ENCODE results near the gene CIB2.

Gene CIB2

GRCh38 chr15:78149068-78149804 lies 18.0 kb upstream of the CIB2 start, which contains the start of gene IDH3A:
IDH3A (plus strand) TSS chr15:78149362; CDS start chr15:78149404, 42 bp downstream.
- peak; percentile 100 for DNase-seq

DNA sequence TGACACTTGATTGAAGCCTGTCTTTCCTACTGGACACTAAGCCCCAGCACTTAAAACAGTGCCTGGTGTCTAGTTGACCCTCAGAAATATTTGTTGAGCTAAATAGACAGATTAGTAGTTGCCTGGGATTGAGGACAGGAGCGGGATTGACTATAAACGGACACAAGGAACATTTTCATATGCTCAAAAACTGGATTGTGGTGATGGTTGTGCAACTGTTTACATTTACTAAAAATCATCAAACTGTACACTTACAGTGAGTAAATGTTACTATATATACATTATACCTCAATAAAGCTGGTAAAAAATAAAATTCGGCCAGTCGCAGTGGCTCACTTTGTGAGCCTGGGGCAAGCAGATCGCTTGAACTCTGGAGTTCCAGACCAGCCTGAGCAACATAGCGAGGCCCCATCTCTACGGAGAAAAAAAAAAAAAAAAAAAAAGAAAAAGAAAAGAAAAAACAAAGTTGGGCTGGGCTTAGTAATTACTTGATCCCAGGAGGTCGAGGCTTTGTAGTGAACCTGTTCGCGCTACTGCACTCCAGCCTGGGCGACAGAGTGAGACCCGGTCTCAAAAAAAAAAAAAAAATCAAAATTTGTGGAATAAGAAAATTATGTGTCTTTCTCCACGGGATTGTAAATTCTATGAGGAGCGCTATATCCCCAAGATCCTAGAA lies 17.3 kb upstream of the CIB2 start:
- DNase-seq = no peak

GRCh38 chr15:78147566-78147965 lies 16.3 kb upstream of the CIB2 start:
- DNase-seq = no peak

DNA sequence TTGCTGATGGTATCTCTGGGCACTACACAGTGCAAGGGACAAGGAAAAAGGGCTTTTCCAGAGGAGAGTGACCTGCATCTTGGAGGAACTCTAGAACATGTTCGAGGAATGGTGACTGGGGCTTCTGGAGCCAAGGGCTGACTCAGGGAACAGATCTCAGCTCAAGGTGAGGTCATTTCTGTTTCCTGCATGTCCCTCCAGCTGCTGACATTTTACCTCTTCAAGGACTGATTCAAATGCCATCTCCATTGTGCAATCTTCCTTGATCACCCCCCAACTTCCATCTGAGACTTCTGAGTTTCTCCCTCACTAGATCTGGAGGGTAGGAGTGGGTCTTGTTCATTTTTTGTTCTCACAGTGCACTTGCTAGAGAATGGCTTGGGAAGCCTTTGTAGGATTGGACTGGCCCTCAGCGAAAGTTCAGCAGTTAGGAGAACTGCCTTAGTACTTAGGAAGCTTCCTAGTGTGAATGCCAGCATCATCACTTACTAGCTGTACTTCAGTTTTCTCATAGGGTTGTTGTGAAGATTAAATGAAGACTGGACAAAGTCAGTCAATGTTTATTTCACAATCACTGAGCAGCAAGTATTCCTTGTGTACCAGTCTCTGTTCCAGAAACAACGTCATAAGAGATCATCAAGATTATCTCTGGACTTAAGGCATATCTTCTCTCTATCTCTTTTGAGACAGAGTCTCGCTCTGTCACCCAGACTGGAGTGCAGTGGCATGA lies 15.3 kb upstream of the CIB2 start:
- no peak for DNase-seq

GRCh38 chr15:78142332-78142731 lies 11.1 kb upstream of the CIB2 start:
- DNase-seq = no peak

- no peak for DNase-seq
Measured at GRCh38 chr15:78140292-78140691, 9.0 kb upstream of the CIB2 start.

GRCh38 chr15:78139578-78139977 lies 8.3 kb upstream of the CIB2 start:
- no peak for DNase-seq

GRCh38 chr15:78133801-78134200 lies 2.6 kb upstream of the CIB2 start:
- DNase-seq = peak; percentile 5

DNA sequence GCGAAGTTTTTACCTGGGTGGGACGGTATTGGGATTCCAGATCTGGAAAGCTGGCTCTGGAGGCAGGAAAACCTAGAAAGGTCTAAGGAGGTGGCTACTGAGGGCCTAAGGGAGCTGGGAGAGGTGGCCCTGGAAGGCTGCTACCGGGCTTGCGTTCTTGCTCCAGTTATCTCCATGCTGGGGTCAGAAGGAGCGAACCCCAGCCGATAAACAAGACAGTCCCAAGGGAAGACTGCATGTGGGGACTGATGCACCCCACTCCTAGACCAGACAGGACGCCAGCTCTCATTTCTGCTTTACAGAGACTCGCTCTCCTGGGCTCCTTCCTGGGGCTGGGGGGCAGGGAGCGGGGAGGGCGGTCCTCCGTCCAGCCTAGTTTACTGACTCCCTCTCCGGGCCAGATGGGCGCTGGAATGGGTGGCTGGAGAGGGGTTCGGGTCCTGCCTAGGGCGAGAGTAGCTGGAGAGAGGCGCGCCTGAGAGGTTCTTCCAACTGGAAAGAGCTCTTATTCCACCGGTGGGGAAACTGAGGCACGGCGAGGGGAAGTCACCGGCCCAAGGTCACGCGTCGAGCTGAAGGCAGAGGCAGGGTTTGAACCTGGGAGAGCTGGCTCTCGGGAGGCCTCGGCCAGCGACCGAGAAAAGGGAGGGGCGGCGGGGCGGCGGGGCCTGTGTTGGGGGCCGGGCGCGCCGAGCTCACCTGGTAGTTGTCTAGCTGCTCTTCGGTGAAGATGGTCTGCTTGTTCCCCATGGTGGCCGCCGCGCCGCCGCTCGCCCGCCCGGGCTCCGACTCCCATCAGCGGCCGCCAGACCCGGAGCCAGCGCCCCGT lies 565 bp downstream of the CIB2 start:
- DNase-seq = no peak

DNA sequence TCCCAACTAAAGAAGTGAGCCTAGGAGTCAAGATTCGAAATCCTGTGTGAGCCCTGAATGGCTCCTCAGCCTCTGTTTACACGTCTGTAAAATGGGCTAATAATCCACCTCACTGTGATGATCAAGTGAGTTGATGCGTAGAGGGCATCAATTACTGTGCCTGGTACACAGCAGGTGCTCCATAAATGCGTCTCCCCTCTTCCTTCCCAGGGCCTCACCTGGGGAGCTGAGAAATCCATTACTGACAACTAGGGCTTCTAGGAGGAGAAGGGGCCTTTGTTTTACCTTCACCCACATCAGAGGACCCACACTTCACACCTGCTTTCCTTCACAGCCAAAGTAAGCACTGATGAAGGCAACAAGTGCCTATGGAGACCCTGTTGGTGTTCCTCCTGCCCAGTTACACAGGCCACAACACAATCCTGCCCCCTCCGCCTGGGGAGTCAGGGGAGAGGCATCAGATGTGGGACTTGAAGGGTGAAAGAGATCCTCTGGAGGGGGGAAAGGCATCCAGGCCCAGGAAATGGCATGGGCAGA lies 1.4 kb downstream of the CIB2 start:
- peak; percentile 62 for DNase-seq

GRCh38 chr15:78129077-78129750 lies 2.0 kb downstream of the CIB2 start:
- no peak for DNase-seq

- DNase-seq = no peak
Measured at GRCh38 chr15:78127882-78128281, 3.4 kb downstream of the CIB2 start.

GRCh38 chr15:78125267-78125666 lies 6.0 kb downstream of the CIB2 start:
- no peak for DNase-seq

DNA sequence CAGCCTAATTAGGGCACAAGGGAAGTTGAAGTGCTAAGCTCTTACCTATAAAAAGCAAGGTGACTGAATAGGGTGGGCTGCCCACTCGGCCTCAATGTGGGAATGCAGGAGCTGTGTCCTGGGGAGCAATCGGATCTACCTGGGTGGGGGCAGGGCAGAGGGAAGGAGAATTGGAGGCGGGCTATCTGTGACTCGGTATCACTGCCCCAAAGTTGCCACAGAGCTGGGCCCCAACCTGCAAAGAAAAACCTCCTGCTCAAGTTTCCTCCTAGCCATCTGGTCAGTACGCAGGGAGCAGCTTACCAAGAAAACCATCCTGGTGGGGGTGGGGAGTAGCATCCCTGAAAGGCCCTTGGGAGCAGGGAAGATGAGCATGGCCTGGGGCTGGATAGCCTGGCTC lies 10.7 kb downstream of the CIB2 start:
- DNase-seq = no peak

GRCh38 chr15:78112551-78112950 lies 18.7 kb downstream of the CIB2 start:
- no peak for DNase-seq

GRCh38 chr15:78111788-78112187 lies 19.5 kb downstream of the CIB2 start:
- DNase-seq = no peak

- no peak for DNase-seq
Measured at GRCh38 chr15:78110916-78111475, 20.2 kb downstream of the CIB2 start.

- DNase-seq = no peak
Measured at GRCh38 chr15:78110096-78110495, 21.1 kb downstream of the CIB2 start.

DNA sequence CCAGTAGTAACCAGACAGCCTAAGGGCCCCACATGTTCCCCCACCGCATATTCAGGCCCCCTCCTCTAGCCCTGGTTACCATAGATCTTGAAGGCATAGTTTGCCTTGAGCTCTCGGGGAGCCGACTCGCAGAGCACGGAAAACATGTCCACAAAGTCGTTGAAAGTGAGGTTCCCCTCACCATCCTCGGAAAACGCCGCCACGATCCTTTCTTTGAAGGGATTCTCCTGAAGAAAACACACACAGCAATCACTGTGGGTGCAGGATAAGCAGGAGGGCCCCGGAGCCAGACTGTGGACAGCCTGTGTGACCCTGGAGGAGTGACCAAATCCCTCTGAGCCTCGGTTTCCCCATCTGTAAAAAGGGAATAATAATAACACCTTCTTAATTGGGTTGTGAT lies 22.1 kb downstream of the CIB2 start:
- DNase-seq = no peak

- DNase-seq = peak; percentile 93
Measured at GRCh38 chr15:78108300-78109084, 22.8 kb downstream of the CIB2 start.

DNA sequence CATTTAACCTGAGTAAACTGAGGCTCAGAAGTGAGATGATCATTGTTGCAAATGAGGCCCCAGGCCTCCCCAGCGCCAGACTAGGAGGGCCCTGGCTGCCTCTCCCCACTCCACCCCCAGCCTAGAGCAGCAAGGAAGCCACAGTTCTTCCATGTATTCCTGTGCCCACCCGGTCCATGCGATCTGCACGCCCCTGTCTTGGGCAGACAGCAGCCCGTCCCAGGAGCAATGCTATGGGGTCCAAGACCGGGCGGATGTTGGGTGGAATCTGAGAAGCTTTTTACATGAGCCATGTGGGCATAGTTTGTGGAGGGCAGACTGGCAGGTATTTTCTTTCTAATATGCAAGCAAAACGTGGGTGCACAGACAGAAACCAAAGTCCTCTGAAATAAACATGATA lies 23.8 kb downstream of the CIB2 start:
- peak; percentile 50 for DNase-seq

All from activated effector memory CD4-positive, alpha-beta T cell treated with anti-CD3 and anti-CD28 coated beads, Interleukin-2, amount 50 U/mL, for 16 hours (primary cell).